Lung (tissue), 12 donors: Measurements from ENCODE around the gene HLCS. TPM values are rescaled to one million over a fixed set of nuclear protein-coding genes. Genes with fewer than 3 reads are reported as not detected.

Experiments
- ATAC-seq: fragments of 200-7000 bp; cut with Tn5 transposase; one replicate; pipeline ENCODE4 v1.9.1; 2020; ENCODE audit warnings: moderate number of reproducible peaks; ENCODE audit not compliant: insufficient read depth, low FRiP score
- DNase-seq, 3 donors: peaks; one replicate each; pipeline ENCODE4 v3.0.0-alpha.2; 2013 to 2017
- H3K27ac ChIP-seq, 2 donors: one replicate each; pipeline ENCODE4 v1.5.1; 2013; ENCODE audit warnings: mild to moderate bottlenecking in 2 of 2, moderate library complexity in 2 of 2, control low read depth in 1 of 2, inconsistent platforms in 1 of 2, low read depth in 1 of 2, low read length in 1 of 2
- H3K27me3 ChIP-seq, 3 donors: one replicate each; pipeline ENCODE4 v1.5.1; 2013; ENCODE audit warnings: low read length in 2 of 3; ENCODE audit not compliant: control insufficient read depth in 3 of 3, insufficient read depth in 3 of 3
- H3K36me3 ChIP-seq, 4 donors: one replicate each; pipeline ENCODE4 v1.5.1; 2013; ENCODE audit warnings: low read length in 4 of 4, mild to moderate bottlenecking in 1 of 4, moderate library complexity in 1 of 4; ENCODE audit not compliant: control insufficient read depth in 4 of 4, insufficient read depth in 4 of 4
- H3K4me1 ChIP-seq, 5 donors: one replicate each; pipeline ENCODE4 v1.5.1; 2013; ENCODE audit warnings: low read length in 5 of 5, mild to moderate bottlenecking in 2 of 5, moderate library complexity in 1 of 5; ENCODE audit not compliant: control insufficient read depth in 5 of 5, insufficient read depth in 5 of 5
- H3K4me3 ChIP-seq: one replicate; pipeline ENCODE4 v1.5.1; 2013; ENCODE audit warnings: mild to moderate bottlenecking, control low read depth, moderate library complexity
- H3K9ac ChIP-seq, 2 donors: one replicate each; pipeline ENCODE4 v1.5.1; 2013; ENCODE audit warnings: low read length in 2 of 2, control low read depth in 1 of 2; ENCODE audit not compliant: insufficient read depth in 1 of 2
- H3K9me3 ChIP-seq, 4 donors: one replicate each; pipeline ENCODE4 v1.5.1; 2013; ENCODE audit warnings: low read length in 3 of 4, mild to moderate bottlenecking in 1 of 4, moderate library complexity in 1 of 4; ENCODE audit not compliant: control insufficient read depth in 4 of 4, insufficient read depth in 3 of 4
- WGBS, 2 donors: extraction: QIAGEN DNeasy Blood & Tissue Kit; methylation state at CpG; one replicate each; pipeline ENCODE4 v1.1.7; 2013; 5-methylcytosine and 5-hydroxymethylcytosine counted together
- polyA plus RNA-seq, 2 donors: library from polyadenylated mRNA; stranded (reverse); fragments of 200-250 nt; gene quantifications; one replicate each; pipeline ENCODE4 v1.2.1, GENCODE V29; 2013
- total RNA-seq, 2 donors: library from RNA; depleted of rRNA in 1 of 2; stranded (reverse); fragments of >200 nt in 1 of 2; gene quantifications; one replicate each; pipeline ENCODE4 v1.2.1, GENCODE V29; 2014 to 2021
- TF ChIP-seq, protein P1 (sequence below): IDR thresholded peaks from 2 replicates; pipeline ENCODE4 v1.5.1; 2012; ENCODE audit warnings: mild to moderate bottlenecking; ENCODE audit errors: control extremely low read depth, extremely low read depth
- donor health status: control.
- donor health status: control.
- donor health status: Bipolar disorder and iron deficiency.
- donor health status: healthy.
- donor health status: DM: yes; HTN: yes; CAD: no.

HLCS gene
- total and polyA plus RNA-seq, 4 donors: 5.0 to 28.8 (median 17.5) TPM

DNA sequence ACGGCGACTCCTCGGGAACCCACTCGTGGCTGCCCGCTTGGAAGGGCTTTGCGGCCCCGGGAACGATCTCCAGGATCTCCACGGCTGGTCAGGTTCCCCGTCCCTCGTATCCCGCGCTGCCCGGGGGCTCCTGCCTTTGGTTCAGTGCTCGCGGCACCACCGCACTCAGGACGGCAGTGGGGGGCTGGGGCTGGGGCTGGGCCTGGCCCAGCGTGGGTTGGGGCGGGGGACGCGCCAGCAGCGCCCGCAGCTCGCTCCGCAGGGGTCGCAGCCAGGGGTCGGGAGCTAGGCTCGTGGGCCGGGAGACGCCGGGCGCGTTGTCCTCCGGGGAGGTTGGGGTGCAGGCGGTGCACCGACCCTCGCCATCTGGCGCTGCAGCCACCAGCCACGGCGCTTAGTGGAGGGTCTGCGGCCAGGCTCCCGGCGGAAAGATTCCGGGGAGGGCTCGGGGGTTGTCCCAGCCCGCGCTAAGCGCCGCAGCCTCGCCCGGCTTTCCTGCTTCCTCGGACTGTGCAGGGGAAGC, 258.6 kb downstream of the HLCS start:
- H3K9me3 ChIP-seq: peaks cover 0 to 13% (median 0%) of the 10 kb centered on the region in 4 donors
- DNase-seq (peak in 1 of 3 donors; percentile 11), ATAC-seq (no peak)
- no peak overlapping the region for H3K27ac ChIP-seq
- no peaks in the 10 kb centered on the region for H3K36me3 ChIP-seq
- H3K9ac ChIP-seq: no peak overlapping the region
- peaks cover 0 to 98% (median 89%) of the 10 kb centered on the region in 3 donors for H3K27me3 ChIP-seq
- H3K4me3 ChIP-seq: no peak overlapping the region
- 2 to 4% methylated on average over 42 to 53 of the region's 53 CpGs for WGBS, 2 donors
- TF ChIP-seq, protein P1, sequence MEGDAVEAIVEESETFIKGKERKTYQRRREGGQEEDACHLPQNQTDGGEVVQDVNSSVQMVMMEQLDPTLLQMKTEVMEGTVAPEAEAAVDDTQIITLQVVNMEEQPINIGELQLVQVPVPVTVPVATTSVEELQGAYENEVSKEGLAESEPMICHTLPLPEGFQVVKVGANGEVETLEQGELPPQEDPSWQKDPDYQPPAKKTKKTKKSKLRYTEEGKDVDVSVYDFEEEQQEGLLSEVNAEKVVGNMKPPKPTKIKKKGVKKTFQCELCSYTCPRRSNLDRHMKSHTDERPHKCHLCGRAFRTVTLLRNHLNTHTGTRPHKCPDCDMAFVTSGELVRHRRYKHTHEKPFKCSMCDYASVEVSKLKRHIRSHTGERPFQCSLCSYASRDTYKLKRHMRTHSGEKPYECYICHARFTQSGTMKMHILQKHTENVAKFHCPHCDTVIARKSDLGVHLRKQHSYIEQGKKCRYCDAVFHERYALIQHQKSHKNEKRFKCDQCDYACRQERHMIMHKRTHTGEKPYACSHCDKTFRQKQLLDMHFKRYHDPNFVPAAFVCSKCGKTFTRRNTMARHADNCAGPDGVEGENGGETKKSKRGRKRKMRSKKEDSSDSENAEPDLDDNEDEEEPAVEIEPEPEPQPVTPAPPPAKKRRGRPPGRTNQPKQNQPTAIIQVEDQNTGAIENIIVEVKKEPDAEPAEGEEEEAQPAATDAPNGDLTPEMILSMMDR: no peak
- H3K4me1 ChIP-seq: peaks cover 0 to 30% (median 12%) of the 10 kb centered on the region in 5 donors

DNA sequence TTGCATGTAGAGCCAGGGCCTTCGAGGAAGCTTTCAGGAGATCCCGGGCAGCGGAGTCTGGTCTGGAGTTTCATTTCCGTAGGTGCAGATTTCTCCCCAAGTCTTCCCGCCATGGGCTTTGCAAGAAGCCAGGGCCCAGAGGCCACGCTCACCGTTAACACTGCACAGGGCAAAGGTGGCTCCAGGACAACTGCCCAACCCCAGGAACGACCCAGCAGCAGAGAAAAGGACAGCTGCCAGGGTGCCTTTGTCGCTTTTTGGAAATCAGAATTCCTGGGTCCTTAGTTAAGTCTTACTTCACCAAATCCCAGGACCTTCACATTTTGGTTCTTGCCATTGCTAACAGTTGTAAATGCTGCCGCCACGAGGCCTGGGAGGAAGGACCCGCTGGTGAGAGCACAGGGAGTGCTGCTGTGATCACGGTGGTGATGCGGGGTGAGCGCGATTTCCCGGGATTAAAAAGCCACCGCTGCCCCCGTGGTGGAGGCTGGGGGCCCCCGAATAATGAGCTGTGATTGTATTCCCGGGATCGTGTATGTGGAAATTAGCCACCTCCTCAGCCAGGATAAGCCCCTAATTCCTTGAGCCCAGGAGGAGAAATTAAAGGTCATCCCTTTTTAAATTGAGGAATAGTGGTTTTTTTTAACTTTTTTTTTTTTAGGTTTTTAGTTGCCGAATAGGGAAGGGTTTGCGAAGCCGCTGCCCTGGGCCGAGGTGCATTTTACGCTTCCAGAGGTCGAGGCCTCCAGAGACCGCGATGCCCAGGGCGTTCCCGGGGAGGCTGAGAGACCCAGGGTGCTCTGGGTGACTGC, 259.3 kb downstream of the HLCS start:
- no peak for ATAC-seq
- Histone ChIP-seq H3K27me3 (peaks cover 0 to 98% (median 89%) of the 10 kb centered on the region in 3 donors), H3K4me3 (no peak overlapping the region), H3K9ac (no peak overlapping the region), H3K27ac (no peak overlapping the region), H3K36me3 (no peaks in the 10 kb centered on the region), H3K4me1 (peaks cover 0 to 30% (median 12%) of the 10 kb centered on the region in 5 donors), H3K9me3 (peaks cover 0 to 13% (median 0%) of the 10 kb centered on the region in 4 donors)
- 12 to 13% methylated on average over 32 of the region's 32 CpGs for WGBS, 2 donors
- peak; percentile 57 to 64 (median 62) for DNase-seq
- TF ChIP-seq, protein P1: no peak

DNA sequence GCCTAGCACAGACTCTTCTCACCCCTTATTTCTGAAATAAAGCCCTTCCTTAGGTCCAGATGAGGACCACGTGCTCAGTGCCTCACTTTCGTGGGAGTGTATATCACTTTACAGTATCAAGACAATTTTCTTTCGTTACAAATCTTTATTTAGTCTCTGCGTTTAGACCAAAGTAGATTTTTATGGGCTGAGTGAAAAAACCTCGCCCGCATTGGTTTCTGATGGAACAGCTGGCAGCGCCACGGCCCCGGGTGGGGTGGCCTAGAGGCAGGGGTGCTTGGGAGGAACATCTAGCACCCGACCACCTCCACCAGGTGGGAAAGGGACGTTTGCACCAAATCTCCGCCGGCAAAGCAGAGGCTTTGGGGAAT, 260.0 kb downstream of the HLCS start:
- Histone ChIP-seq H3K9me3 (peaks cover 0 to 13% (median 0%) of the 10 kb centered on the region in 4 donors), H3K36me3 (no peaks in the 10 kb centered on the region), H3K4me1 (peaks cover 0 to 31% (median 13%) of the 10 kb centered on the region in 5 donors), H3K27me3 (peaks cover 0 to 98% (median 89%) of the 10 kb centered on the region in 3 donors), H3K4me3 (no peak overlapping the region), H3K9ac (no peak overlapping the region), H3K27ac (no peak overlapping the region)
- ATAC-seq (no peak), DNase-seq (no peak)
- 5 to 11% methylated on average over 13 of the region's 13 CpGs for WGBS, 2 donors
- TF ChIP-seq, protein P1: no peak
